ENCODE measurements around the gene IL17REL. TPM values are rescaled to one million over a fixed set of nuclear protein-coding genes. Genes with fewer than 3 reads are reported as not detected.

IL17REL gene
- total RNA-seq: not detected in 2 replicates

DNA sequence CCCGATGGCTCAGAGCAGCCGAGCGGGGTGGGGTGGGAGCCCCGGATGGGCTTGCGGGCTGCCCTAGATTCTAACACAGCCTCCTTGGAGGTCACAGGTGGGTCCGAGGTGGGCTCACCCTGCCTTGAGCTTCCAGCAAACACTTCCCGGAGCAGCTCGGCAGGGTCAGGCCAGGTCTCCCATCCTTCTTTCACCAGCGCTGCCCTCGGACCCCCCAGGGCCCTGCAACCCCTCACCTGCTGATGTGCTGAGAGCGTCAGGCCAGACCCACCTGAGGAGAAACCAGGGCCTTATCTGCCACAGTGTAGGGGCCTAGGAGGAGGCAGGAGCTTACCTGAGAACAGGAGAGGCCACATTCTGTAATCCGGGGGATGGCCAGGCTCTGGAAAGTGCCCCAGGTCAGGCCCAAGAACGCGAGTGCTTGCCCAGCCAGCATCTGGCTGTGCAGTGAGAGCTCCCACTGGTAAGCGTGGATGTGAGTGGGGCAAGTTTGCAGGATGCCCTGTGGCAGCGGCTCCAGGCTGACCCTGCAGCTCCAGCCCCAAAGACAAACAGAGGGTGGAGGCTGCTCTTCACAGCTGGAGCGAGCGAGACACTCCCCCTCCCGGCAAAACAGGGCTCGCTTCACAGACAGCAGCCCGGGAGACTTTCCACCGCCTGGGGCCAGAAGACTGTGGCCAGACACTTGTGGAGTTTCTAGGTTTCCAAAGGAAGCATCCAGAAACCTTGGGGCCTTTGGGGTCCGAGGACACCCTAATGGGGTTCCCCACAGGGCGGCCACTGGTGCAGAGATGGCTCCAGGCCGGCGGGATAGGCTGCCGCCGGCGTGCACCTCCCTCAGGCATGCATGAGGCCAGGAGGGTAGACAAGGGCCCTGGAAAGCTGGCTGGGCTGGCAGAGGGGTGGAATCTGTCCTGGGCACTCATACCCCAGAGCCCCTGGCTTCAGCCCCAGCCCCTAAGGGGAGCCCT lies at the start of gene IL17REL:
TSS of gene IL17REL (minus strand) at position 555 of the 971 bp plus-strand sequence. CDS start at position 436, 119 bp downstream.

DNA sequence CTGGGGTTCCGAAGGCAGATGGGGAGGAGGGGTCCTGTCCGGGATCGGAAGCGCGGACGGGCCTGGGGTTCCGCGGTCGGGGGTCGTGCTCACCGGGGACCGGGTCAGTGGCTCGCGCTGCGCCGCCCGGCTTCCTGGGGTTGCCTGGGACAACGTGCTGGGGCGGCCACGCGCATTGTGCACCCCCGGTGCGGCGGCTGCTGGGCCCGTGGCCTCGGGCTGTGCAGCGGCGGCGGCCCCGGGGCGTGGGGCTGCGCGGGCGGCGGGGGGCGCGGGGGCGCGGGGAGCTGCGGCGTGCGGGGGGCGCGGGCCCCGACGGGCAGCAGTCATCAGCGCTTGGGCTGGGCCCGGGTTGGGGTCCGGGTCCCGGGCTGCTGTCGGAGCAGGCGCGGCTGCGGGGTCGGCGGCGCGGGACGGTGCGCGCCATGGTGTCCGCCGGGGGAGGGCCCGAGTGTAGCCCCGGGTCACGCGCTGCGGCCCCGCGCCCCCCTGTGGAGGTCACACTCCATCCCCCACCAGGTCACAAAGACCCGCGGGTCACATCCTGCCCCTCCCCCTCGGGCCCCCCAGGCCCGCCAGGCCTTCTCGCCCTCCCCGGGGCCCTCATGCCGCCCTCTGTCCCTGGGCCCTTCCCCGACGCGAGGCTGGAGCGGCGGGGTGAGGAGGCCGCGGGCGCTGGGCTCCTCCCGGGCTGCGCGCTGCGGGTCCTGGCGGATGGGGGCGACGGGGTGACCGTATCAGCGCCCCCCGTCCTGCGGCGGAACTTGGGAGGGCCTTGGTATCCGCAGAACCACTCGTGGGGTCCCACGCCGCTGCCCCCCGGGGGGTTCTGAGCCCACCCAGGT lies 45.7 kb upstream of the IL17REL start, which contains the start of gene TTLL8:
TSS of gene TTLL8 (minus strand) at position 238 of the 845 bp plus-strand sequence.

DNA sequence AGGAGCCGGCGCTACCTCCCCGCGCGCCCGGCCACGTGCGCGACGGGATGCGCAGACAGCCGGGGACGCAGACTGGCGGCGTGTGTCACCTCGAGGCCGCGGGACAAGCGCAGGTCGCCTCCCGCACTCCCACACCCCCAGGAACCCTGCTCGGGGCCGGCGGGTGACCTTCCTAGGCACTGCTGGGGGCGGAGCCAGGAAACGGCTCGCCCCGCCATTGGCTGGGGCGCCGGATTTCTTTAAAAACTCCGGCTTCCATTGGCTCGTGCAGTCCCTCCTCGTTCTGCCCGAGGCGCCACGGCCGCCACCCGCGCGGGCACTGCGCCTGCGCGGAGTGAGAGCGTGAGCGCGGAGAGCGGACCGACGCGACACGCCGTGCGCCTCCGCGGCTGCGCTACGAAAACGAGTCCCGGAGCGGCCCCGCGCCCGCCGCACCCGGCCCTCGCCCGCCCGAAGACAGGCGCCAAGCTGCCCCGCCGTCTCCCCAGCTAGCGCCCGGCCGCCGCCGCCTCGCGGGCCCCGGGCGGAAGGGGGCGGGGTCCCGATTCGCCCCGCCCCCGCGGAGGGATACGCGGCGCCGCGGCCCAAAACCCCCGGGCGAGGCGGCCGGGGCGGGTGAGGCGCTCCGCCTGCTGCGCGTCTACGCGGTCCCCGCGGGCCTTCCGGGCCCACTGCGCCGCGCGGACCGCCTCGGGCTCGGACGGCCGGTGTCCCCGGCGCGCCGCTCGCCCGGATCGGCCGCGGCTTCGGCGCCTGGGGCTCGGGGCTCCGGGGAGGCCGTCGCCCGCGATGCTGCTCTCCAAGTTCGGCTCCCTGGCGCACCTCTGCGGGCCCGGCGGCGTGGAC lies 52.2 kb downstream of the IL17REL start, which contains the start of gene PIM3:
TSS of gene PIM3 (plus strand) at position 614 of the 846 bp plus-strand sequence. CDS start at position 790, 176 bp downstream.

Other genes starting within 250 kb of the IL17REL start
- gene BRD1, start 184.9 kb downstream of the IL17REL start, total RNA-seq: 23.6 and 51.2 TPM in 2 replicates
- gene ZBED4, start 158.9 kb downstream of the IL17REL start, total RNA-seq: 21.2 and 35.5 TPM in 2 replicates
- 21.9 and 24.3 TPM in 2 replicates for gene ALG12, start 94.3 kb downstream of the IL17REL start, total RNA-seq
- 31.8 and 77.9 TPM in 2 replicates for gene CRELD2, start 94.1 kb downstream of the IL17REL start, total RNA-seq
- gene PIM3, start 52.0 kb downstream of the IL17REL start, total RNA-seq: 53.3 and 63.8 TPM in 2 replicates
- gene TTLL8, start 45.5 kb upstream of the IL17REL start, total RNA-seq: not detected in 2 replicates
- gene MLC1, start 72.7 kb upstream of the IL17REL start, total RNA-seq: 0.07 TPM in 1 of 2 replicates, not detected in the other
- gene MOV10L1, start 77.2 kb upstream of the IL17REL start, total RNA-seq: under 0.01 and 0.85 TPM in 2 replicates
- 0.68 and 1.4 TPM in 2 replicates for gene PANX2, start 158.0 kb upstream of the IL17REL start, total RNA-seq
- gene TRABD, start 173.1 kb upstream of the IL17REL start, total RNA-seq: 40.7 and 52.0 TPM in 2 replicates
- 20.8 and 22.6 TPM in 2 replicates for gene SELENOO, start 188.2 kb upstream of the IL17REL start, total RNA-seq
- 15.0 and 29.8 TPM in 2 replicates for gene TUBGCP6, start 232.3 kb upstream of the IL17REL start, total RNA-seq
- gene HDAC10, start 238.5 kb upstream of the IL17REL start, total RNA-seq: 9.2 and 23.9 TPM in 2 replicates
- 9.2 and 18.4 TPM in 2 replicates for gene MAPK12, start 248.9 kb upstream of the IL17REL start, total RNA-seq

All from nasal cavity respiratory epithelium epithelial cell of viscerocranial mucosa (primary cell).